HG02623 (cell line): ENCODE measurements around the gene ACTN4.

Experiments used
- ATAC-seq: cut with Tn5 transposase; IDR thresholded peaks from one replicate; pipeline ENCODE4 v1.9.1; 2021; ENCODE audit warnings: moderate library complexity; ENCODE audit not compliant: unreplicated experiment

ACTN4 gene

DNA sequence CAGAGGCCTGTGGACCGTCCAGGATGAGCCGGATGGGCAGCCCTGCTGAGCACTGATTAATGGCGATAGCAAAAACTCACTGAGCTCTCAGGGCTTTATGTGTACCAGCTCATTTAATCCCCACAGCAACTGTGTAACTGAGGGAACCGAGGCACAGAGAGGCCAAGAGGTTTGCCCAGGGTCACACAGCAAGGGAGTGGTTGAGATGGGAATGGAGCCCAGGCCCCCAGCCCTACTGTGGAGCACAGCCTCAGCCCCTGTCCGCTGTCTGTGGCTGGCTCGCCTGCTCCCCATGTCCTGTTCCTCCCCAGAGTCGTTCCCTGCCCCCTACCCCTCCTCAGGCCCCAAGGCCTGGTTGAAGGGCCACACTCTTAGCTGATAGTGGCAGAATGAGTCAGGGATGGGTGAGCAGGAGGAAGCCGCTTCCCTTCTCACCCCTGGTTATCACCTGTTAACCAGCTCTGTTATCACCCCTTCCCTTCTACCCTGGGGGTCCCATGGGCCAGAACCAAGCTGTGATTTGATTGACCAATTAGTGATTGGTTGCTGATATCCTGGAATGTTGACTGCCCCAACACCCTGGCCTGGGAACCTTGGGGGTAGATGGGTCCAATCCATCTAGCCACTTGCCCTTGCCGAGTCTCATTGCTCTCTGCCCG is 75.6 kb downstream of the ACTN4 start:
- no peak for ATAC-seq

DNA sequence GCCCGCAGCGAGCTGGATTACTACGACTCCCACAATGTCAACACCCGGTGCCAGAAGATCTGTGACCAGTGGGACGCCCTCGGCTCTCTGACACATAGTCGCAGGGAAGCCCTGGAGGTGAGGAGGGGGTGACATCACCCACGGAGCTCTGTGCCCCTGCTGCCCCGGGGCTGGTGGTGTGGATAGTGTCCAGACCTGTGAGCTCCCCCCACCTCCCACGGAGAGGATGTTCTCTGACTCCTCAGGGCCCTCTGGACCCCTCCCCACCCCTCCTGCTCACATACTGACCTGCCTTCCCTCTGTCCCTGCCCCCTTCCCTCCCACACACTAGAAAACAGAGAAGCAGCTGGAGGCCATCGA is 76.1 kb downstream of the ACTN4 start:
- no peak for ATAC-seq

DNA sequence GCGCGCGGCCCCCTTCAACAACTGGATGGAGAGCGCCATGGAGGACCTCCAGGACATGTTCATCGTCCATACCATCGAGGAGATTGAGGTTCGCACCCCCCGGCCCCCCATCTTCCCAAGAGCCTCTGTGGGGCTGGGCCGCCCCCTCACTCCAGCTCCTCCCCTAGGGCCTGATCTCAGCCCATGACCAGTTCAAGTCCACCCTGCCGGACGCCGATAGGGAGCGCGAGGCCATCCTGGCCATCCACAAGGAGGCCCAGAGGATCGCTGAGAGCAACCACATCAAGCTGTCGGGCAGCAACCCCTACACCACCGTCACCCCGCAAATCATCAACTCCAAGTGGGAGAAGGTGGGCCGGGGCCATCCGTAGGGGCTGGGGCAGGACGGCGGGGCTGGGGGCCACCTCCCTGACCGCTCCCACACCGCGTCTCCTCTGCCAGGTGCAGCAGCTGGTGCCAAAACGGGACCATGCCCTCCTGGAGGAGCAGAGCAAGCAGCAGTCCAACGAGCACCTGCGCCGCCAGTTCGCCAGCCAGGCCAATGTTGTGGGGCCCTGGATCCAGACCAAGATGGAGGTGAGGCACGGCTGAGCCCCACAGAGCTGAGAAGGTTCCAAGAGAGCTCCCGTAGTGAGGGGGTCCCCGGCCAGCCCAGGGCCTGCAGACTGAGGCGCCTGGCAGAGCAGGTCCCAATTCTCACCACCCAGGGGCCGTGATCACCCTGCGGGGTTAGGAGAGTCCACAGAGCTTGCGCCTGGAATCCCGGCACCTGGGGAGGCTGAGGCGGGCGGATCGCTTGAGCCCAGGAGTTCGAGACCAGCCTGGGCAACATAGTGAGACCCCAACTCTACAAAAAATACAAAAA is 76.8 kb downstream of the ACTN4 start:
- no peak for ATAC-seq

DNA sequence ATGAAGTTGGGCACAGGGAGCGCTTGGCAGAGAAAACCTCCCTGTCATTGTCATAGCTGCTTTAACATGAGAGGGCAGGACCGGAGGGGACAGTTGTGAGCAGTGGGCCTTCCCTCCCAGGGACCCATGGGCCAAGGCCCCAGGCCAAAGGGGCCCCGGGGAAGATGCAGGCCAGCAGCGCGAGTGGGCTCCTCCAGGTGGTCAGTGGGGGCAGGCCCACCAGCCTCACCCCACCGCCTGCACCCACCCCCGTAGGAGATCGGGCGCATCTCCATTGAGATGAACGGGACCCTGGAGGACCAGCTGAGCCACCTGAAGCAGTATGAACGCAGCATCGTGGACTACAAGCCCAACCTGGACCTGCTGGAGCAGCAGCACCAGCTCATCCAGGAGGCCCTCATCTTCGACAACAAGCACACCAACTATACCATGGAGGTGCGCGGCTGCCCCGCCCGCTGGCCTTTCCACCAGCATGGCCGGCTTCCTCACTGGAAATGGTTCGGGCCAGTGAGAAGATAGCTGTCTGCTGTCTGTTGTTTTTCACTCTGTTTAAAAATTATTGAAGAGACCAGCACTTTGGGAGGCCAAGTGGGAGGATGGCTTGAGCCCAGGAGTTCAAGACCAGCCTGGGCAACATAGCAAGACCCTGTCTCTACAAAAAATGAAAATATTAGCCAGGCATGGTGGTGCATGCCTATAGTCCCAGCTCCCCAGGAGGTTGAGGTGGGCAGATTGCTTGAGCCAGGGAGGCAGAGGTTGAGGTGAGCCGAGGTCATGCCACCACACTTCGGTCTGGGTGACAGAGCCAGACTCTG is 78.2 kb downstream of the ACTN4 start:
- ATAC-seq: no peak

DNA sequence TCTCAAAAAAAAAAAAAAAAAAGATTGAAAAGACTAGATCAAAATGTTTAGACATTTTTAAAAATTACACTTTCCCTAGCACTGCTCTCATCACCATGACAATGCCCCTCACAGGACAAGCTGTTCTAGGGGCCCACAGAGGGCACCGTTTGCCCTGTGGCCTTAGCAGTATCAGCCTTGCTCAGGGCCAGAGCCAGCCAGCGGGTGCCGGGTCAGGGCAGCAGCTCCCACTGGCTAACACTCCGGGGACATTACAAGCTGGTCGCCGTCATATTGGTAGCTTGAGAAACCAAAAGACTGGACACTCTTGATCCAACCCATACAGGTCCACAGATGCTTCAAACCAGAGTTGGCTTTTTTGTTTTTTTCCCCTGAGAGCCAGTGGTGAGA is 78.8 kb downstream of the ACTN4 start:
- no peak for ATAC-seq

DNA sequence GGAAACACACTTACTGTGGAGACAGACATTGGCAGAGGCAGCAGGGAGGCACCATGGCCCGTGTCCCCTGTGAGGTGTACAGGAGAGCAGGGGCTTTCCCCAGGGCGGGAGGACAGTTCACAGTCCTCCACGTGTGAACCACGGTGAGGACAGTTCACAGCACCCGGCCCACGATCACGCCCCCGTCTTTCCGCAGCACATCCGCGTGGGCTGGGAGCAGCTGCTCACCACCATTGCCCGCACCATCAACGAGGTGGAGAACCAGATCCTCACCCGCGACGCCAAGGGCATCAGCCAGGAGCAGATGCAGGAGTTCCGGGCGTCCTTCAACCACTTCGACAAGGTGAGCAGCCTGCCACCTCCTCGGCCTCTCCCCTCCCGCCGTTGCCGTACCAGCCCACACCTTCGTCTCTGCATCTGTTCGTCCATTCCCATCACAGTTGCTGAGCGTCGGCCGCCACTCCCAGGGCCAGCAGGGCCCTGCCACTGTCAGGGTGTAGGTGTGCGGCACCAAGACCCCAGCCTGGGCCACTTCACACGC is 79.4 kb downstream of the ACTN4 start:
- ATAC-seq: no peak

DNA sequence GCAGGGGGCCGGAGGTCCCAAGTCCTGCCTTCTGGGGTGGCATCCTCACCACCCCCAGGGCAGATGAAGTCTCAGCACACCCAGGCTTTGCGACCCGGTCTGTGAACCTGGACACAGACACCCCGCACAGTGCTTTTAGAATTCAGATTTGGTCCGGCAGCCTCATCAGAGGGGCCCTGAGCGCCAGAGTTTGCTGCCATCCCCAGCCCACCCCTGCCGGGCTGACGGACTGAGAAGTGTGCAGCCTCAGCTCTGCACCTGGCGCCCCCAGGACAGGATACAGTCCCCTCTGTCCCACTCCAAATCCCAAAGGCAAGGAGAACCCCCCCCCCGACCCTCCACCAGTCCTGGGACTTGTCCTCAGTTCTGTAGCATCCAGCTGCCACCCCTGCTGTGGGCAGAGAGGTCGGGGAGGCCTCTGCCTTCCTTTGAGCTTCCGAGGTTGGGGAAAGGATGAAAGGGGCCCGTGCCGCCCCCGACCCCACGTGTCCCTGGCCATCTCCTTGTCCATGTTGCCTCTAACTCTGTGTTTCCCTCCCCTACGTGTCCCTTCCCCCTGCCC is 79.9 kb downstream of the ACTN4 start:
- no peak for ATAC-seq

DNA sequence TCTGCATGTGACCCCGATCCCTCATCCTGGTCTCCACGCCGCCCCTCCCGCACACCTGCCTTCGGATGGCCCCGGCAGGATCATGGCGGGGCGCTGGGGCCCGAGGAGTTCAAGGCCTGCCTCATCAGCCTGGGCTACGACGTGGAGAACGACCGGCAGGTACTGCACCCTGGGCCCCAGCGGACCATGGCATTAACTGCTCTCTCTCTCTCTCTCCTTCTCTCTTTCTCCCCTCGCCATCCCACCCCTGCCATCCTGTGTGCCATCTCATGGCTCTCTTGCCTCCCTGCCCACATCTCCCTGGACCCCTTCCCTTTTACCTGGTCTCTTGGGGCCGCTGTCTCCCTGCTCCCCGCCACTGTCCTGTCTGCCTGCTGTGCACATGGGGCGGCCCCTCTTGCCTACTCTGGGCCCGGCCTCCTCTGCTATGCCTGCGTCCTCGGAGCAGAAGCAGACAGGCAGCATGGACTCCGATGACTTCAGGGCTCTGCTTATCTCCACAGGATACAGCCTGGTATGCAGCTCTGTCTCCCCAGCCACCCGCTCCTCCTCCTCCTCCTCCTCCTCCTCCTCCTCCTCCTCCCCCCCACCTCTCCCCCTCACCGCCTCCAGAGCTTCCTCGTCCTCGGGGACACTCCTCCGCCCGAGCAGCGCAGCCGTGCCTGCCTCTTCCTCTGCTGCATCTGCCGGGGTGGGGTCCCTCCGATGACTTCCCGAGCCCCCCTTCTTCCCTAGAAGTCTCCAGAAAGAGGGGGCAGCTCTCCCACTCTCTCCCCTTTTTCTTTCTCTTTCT is 80.6 kb downstream of the ACTN4 start:
- no peak for ATAC-seq

DNA sequence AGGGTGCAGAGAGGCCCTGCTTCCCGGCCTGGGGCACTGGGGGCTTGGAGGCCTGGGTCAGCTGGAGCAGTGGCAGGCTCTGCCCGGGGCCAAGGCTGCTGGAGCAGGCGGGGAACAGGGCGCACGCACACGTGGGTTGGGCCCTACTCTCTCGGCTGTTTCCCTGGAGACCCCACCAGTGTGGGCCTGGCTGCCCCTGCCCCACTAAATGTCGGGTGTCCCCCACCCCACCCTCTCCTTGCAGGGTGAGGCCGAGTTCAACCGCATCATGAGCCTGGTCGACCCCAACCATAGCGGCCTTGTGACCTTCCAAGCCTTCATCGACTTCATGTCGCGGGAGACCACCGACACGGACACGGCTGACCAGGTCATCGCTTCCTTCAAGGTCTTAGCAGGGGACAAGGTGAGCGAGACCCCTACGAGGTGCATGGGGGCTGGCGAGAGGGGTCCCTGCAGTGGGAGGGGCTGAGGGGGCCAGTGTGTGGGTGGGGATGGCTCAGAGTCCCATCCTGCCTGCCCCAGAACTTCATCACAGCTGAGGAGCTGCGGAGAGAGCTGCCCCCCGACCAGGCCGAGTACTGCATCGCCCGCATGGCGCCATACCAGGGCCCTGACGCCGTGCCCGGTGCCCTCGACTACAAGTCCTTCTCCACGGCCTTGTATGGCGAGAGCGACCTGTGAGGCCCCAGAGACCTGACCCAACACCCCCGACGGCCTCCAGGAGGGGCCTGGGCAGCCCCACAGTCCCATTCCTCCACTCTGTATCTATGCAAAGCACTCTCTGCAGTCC is 81.5 kb downstream of the ACTN4 start:
- no peak for ATAC-seq

DNA sequence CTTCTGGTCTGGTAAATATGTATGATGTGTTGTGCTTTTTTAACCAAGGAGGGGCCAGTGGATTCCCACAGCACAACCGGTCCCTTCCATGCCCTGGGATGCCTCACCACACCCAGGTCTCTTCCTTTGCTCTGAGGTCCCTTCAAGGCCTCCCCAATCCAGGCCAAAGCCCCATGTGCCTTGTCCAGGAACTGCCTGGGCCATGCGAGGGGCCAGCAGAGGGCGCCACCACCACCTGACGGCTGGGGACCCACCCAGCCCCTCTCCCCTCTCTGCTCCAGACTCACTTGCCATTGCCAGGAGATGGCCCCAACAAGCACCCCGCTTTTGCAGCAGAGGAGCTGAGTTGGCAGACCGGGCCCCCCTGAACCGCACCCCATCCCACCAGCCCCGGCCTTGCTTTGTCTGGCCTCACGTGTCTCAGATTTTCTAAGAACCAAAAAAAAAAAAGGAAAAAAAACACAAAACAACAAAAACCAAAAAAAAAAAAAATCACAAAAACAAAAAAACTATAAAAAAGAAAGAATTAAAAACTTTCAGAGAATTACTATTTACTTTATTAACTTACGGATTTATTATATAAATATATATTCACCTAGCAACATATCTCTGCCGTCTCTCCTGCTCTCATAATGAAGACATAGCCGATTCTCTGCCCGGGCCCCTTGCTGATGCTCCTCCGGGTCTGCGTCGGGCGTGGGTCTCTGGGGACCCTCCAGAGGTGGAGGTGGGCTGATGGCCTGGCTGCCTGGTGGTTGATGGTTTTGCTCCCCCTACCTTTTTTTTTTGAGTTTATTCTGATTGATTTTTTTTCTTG is 82.4 kb downstream of the ACTN4 start:
- ATAC-seq: no peak

DNA sequence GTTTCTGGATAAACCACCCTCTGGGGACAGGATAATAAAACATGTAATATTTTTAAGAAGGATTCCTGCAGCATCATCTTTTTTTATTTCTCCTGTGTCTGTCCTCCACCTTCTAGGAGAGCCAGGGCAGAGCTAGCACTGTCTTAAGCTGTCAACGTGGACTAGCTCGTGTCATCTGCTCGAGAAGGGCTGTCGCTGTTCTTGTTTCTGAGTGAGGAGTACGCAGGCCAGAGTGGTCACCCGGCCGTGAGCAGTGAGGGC is 83.0 kb downstream of the ACTN4 start:
- ATAC-seq: no peak

DNA sequence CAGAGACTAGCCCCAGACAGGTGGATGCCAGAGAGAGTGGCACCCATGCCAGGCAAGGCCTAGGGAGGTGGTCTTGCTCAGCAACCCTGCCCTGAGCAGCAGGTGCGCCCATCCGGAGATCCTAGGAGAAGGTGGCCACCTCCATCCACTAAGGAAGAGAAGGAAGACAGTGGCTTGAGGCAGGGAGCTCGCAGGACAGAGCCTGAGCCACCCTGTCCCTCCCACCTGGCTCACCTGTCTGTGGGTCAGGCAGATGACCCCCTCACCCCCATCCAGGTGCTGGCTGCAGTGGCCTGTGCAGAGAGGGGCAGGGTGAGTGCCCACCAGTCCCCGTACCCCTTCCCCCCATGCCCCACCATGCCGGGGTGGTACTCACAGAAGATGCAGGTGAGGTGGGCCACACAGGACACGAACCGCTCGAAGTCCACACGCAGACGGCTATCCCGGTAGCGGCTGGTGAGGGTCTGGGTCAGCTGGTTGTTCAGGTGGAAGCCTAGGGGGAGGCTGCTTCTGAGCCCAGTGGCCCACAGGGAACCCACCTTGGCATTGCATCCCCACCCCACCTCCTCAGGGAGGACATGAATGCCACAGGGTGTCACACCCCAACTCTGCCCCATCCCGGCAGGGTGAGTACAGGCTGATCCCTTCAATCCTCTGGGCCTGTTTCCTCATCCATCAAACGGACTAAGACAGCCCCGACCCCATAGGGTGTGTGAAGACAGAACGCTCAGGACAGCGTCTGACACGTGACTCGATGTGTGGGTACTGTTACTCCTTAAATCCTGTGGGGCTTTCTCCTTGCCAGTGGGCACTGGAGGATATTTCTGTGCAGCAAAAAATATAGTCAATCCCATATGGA is 83.5 kb downstream of the ACTN4 start:
- ATAC-seq: no peak

DNA sequence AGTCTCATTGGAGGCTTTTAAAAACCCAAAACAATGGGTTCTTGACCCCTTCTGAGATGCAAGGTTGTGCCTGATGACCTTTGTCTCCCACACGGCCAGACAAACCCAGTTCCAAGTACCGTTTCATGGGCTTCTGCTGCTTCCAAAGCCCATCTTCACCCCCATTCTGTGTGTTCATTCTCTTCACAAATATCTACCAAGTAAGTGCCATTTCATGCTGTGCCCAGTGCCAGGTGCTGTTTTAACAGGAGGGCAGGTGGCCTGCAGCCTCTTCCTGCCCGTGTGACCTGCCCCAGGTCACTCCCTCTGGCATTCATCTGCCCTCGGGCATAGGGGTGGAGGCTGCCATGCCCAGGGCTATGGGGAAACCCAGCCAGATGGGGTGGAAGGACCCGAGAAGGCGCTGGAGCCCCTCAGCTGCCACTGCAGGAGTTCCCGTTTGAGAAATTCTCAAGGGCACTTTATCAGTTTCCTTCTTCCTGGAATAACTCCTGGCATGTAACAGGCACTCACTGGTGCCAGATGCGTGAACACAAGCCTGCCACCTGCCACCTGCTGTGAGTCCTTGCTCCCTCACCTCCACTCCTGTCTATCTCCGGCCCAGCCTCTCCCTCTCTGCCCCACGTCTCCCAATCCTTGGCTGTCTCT is 84.3 kb downstream of the ACTN4 start:
- no peak for ATAC-seq

DNA sequence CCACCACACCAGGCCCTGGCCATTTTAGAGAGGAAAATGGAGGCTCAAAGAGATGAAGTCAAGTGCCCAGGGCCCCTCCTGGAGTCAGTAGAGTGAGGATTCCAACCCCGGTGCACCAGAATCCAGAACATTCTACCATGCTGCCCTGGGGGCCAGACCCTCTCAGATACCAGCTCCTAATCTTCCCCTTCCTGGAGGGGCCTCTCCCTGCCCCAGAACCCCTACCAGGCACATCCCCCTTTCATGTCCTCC is 85.7 kb downstream of the ACTN4 start:
- no peak for ATAC-seq

DNA sequence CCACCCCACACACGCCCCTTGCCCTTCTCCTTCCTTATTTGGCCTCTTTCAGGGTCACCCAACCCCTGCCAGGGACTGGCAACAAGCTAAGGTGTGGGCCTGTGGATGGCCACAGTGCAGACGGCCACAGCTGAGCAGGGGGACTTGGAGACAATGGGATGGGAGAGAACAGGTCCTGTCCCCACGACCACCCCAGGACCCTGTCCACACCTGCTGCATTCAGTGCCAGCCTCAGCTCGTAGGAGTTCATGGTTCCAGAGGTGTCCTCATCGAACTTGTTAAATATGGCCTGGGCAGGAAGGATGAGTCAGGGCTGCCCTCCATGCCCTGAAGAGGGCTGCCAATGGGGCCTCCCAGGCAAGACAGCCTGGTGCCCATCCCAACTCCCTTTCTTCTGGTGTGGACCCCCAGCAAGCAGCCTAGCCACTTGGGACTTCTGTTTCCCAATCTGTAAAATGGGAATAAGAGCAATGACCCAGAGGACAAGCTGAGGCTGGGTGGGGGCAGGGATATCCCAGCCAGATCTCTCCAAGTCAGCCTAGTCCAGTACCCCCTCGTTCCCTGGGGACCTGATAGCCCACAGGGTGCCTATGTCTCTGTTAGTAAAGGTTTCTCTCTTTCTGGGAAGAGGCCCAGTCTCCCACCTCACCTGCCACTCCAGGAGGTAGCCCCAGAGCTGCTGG is 86.2 kb downstream of the ACTN4 start:
- no peak for ATAC-seq

DNA sequence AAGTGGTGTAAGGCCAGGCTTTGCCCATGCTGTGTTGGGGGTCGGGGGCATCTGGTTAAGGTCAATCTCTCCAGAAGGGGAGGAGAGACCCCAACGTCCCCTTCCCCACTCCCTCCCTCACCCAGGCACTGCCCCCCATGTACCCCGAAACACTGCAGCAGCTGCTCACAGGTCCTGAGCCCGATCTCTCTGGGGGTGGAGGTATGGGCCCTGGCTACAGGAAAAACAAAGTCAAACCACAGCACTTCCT is 86.7 kb downstream of the ACTN4 start:
- ATAC-seq: no peak

DNA sequence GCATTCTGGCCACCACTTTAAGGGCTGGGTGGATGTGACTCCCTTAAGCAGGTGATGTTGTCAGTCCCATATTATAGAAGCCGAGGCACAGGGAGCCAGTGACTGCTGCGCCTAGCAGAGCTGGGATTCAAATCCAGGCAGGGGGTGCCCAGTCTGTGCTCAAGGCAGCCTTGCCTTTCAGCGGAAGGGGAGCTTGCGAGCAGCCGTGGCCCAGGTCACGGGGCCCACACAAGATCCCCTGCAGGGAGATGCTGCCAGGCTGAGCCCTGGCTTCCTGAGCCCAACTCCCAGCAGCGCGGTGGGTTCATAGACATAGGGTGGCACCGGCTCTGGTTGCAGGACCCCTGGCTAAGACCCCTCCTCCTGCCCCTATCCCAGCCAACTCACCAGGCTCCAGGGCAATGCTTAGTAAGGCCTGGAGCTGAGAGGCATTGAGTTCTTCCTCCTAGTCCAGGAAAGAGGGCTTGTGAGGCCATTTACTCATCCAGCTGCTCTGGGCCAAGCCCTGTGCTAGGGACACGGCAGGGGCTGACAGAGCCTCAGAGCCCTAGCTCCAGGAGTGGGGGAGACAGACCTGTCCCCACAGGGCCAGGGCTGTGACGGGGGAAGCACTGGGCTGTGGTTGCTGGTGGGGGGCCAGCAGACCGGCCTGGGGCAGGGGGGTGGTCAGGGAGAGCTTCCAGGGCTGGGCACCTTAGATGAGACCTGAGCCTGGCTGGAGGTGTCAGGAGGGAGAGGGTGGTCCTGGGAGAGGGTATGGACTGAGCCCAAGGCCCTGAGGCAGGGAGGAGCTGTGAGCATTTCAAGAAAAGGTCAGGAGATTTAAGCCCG is 87.2 kb downstream of the ACTN4 start:
- no peak for ATAC-seq
